Ascending aorta (tissue), 2 donors: Measurements from ENCODE around the gene CERK. TPM values are rescaled to one million over a fixed set of nuclear protein-coding genes. Genes with fewer than 3 reads are reported as not detected.

ENCODE experiments used
- DNase-seq, 2 donors: peaks; one replicate each; pipeline ENCODE4 v3.0.0-alpha.2; 2019; ENCODE audit warnings: low spot score in 2 of 2
- H3K27ac ChIP-seq, 2 donors: fragments of 200-600 bp; sonication (generic); one replicate each; pipeline ENCODE4 v1.5.1; 2016 to 2017; ENCODE audit warnings: mild to moderate bottlenecking in 1 of 2
- H3K27me3 ChIP-seq: fragments of 200-600 bp; sonication (generic); one replicate; pipeline ENCODE4 v1.5.1; 2017
- H3K36me3 ChIP-seq, 2 donors: fragments of 200-600 bp; sonication (generic); one replicate each; pipeline ENCODE4 v1.5.1; 2016
- H3K4me1 ChIP-seq, 2 donors: fragments of 200-600 bp; sonication (generic); one replicate each; pipeline ENCODE4 v1.5.1; 2016 to 2017; ENCODE audit warnings: mild to moderate bottlenecking in 1 of 2
- H3K4me3 ChIP-seq, 2 donors: fragments of 200-600 bp; sonication (generic); one replicate each; pipeline ENCODE4 v1.5.1; 2016 to 2017; ENCODE audit warnings: mild to moderate bottlenecking in 1 of 2
- H3K9me3 ChIP-seq, 2 donors: fragments of 200-600 bp; sonication (generic); one replicate each; pipeline ENCODE4 v1.5.1; 2016
- CTCF ChIP-seq, 3 experiments: fragments of 200-600 bp in 2 of 3; fragments of 450-650 bp in 1 of 3; sonication (generic) in 2 of 3; IDR thresholded peaks; one replicate each; pipeline ENCODE4 v1.5.1; 2016 to 2019; ENCODE audit warnings: antibody characterized with exemption in 3 of 3, mild to moderate bottlenecking in 1 of 3, moderate library complexity in 1 of 3
- intact Hi-C: fragments of 100-400 bp; cut with DNase I; formaldehyde crosslinking; loops from one replicate; pipeline ENCODE4 v1.15.1; 2023
- total RNA-seq: library from RNA; depleted of rRNA; stranded (reverse); fragments of >200 nt; gene quantifications from one replicate; pipeline ENCODE4 v1.1.0, GENCODE V29; 2016

CERK gene
- total RNA-seq, 1 donor from 2014 or later = 27.5 TPM

- TF ChIP-seq CTCF (IDR thresholded peaks at IDR 0.05) = no peak
- H3K4me3 ChIP-seq = no peak overlapping the region
- H3K27ac ChIP-seq = no peak overlapping the region
- no peaks in the 10 kb centered on the region for H3K36me3 ChIP-seq
- intact Hi-C loops = no loop called here
- DNase-seq = no peak
- H3K4me1 ChIP-seq = no peaks in the 10 kb centered on the region
- no peaks in the 10 kb centered on the region for H3K9me3 ChIP-seq
- H3K27me3 ChIP-seq = no peaks in the 10 kb centered on the region
Measured at GRCh38 chr22:46657996-46658947, 79.8 kb downstream of the CERK start.

GRCh38 chr22:46657655-46657953 is 80.4 kb downstream of the CERK start:
- Histone ChIP-seq H3K4me1 (no peaks in the 10 kb centered on the region), H3K27ac (no peak overlapping the region), H3K27me3 (no peaks in the 10 kb centered on the region), H3K36me3 (no peaks in the 10 kb centered on the region), H3K4me3 (no peak overlapping the region), H3K9me3 (no peaks in the 10 kb centered on the region)
- intact Hi-C loops = no loop called here
- DNase-seq = no peak
- no peak for TF ChIP-seq CTCF (IDR thresholded peaks at IDR 0.05)

- intact Hi-C loops = no loop called here
- no peak for DNase-seq
- Histone ChIP-seq H3K9me3 (no peaks in the 10 kb centered on the region), H3K4me1 (no peaks in the 10 kb centered on the region), H3K36me3 (no peaks in the 10 kb centered on the region), H3K4me3 (no peak overlapping the region), H3K27me3 (no peaks in the 10 kb centered on the region), H3K27ac (no peak overlapping the region)
- TF ChIP-seq CTCF (IDR thresholded peaks at IDR 0.05) = no peak
Measured at GRCh38 chr22:46656856-46657654, 81.0 kb downstream of the CERK start.

- no peak for DNase-seq
- H3K4me1 ChIP-seq = no peaks in the 10 kb centered on the region
- no peak overlapping the region for H3K4me3 ChIP-seq
- intact Hi-C loops = no loop called here
- H3K36me3 ChIP-seq = no peaks in the 10 kb centered on the region
- no peak for TF ChIP-seq CTCF (IDR thresholded peaks at IDR 0.05)
- no peaks in the 10 kb centered on the region for H3K9me3 ChIP-seq
- H3K27ac ChIP-seq = no peak overlapping the region
- no peaks in the 10 kb centered on the region for H3K27me3 ChIP-seq
Measured at GRCh38 chr22:46655861-46656608, 82.0 kb downstream of the CERK start.

DNA sequence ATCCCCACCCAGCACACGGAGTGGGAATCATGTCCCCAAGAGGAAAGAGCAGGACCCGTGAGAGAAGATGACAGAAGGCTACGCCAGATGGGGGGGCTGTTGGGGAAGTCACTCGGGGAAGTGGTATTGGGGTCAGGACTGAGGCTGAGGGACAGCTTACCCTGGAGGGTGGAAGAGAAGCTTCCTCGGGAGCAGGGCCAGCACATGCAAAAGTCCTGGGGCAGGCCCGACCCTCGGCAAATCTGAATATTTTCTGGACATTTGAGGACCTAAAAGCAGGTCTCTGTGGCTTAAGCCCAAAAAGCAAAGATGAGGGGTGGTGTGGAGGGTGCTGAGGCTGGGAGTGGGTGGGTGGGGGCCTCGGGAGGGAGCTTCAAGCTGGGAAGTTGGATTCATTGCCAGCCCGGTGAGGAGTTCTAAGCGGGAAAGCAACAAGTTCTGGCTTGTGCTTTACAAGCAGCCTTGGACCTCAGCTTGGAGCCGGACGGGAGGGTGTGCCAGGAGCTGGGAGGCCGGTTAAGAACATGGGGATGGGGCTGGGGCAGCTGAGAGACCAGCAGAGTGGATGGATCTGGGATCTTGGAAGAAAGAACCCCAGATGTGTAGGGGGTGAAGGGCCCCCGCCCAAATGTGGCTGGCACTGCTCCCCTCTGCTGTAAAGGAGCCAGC is 83.0 kb downstream of the CERK start:
- Histone ChIP-seq H3K36me3 (no peaks in the 10 kb centered on the region), H3K4me3 (no peak overlapping the region), H3K27me3 (no peaks in the 10 kb centered on the region), H3K4me1 (no peaks in the 10 kb centered on the region), H3K27ac (no peak overlapping the region), H3K9me3 (no peaks in the 10 kb centered on the region)
- no peak for TF ChIP-seq CTCF (IDR thresholded peaks at IDR 0.05)
- no peak for DNase-seq
- intact Hi-C loops = no loop called here
